MCF 10A (cell line): ENCODE measurements around the gene ZNF554. TPM values are rescaled to one million over a fixed set of nuclear protein-coding genes. Genes with fewer than 3 reads are reported as not detected.

Experiments used
- BruUV-seq: library from RNA; stranded (reverse); fragments of 400-500 nt; replicated peaks from 2 replicates; lab custom pipeline; 2021; lab: Mats Ljungman, UMichigan
- CTCF ChIA-PET: fragments of 300-600 bp; sonication (Branson Sonifier 250); formaldehyde crosslinking; extraction: SDS; loops from one replicate; lab custom pipeline; 2021; ENCODE audit warnings: antibody characterized with exemption, inconsistent platforms; lab: Yijun Ruan, JAX
- POLR2A ChIA-PET: fragments of 300-600, 350-650 bp; sonication (Branson Sonifier 250); formaldehyde crosslinking; extraction: SDS; loops from one replicate; lab custom pipeline; 2020; ENCODE audit warnings: antibody characterized with exemption, inconsistent platforms; lab: Yijun Ruan, JAX
- DNase-seq: peaks from one replicate; pipeline ENCODE4 v3.0.0-alpha.2; 2018; ENCODE audit not compliant: unreplicated experiment
- H3K27ac Mint-ChIP-seq: one replicate; pipeline ENCODE4 v1.8.0; 2022; ENCODE audit warnings: mild to moderate bottlenecking, low read depth, mixed read lengths; ENCODE audit not compliant: unreplicated experiment
- H3K27me3 Mint-ChIP-seq: one replicate; pipeline ENCODE4 v1.8.0; 2022; ENCODE audit warnings: mixed read lengths; ENCODE audit not compliant: insufficient read depth, unreplicated experiment
- H3K36me3 Mint-ChIP-seq: one replicate; pipeline ENCODE4 v1.8.0; 2022; ENCODE audit warnings: mild to moderate bottlenecking, moderate library complexity, mixed read lengths; ENCODE audit not compliant: insufficient read depth, unreplicated experiment
- H3K4me1 Mint-ChIP-seq: one replicate; pipeline ENCODE4 v1.8.0; 2022; ENCODE audit warnings: mixed read lengths; ENCODE audit not compliant: insufficient read depth, unreplicated experiment
- H3K4me3 Mint-ChIP-seq: one replicate; pipeline ENCODE4 v1.8.0; 2022; ENCODE audit warnings: mild to moderate bottlenecking, moderate library complexity, mixed read lengths; ENCODE audit not compliant: unreplicated experiment
- H3K9me3 Mint-ChIP-seq: one replicate; pipeline ENCODE4 v1.8.0; 2022; ENCODE audit warnings: mixed read lengths; ENCODE audit not compliant: unreplicated experiment
- intact Hi-C: fragments of 100-400 bp; cut with micrococcal nuclease; formaldehyde crosslinking; loops from 2 replicates; pipeline ENCODE4 v1.14.1; 2022
- total RNA-seq: library from RNA; stranded (reverse); gene quantifications from 2 replicates; pipeline ENCODE4 v1.2.3, GENCODE V29; 2022
- TF ChIP-seq, protein P1 (sequence below): fragments of 200-600 bp; IDR thresholded peaks from one replicate; pipeline ENCODE4 v1.8.0; 2022; ENCODE audit warnings: antibody characterized with exemption, mild to moderate bottlenecking; ENCODE audit not compliant: unreplicated experiment

The ZNF554 gene
- total RNA-seq, 1 experiment from 2014 or later: 3.1 TPM

DNA sequence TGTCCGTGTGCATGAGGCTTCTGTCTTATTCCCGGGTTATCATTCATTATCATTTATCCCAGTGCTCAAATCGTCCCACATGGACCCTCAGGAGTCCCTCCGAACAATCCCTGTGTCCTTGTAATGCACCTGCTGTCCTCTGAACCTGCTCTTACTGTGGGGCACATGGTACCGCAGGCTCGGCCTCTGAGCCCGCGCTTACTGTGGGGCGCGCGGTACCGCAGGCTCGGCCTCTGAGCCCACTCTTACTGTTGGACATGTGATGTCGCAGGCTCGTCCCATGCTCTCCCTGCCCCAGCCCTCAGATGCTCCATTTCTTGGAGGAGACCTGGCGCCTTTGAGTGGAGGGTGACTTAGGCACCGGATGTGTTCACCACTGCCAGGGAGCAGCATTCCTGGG lies 16.8 kb upstream of the ZNF554 start:
- intact Hi-C loops: no loop called here
- no peaks in the 10 kb centered on the region for H3K4me1 Mint-ChIP-seq
- no peak overlapping the region for H3K4me3 Mint-ChIP-seq
- TF ChIP-seq, protein P1, sequence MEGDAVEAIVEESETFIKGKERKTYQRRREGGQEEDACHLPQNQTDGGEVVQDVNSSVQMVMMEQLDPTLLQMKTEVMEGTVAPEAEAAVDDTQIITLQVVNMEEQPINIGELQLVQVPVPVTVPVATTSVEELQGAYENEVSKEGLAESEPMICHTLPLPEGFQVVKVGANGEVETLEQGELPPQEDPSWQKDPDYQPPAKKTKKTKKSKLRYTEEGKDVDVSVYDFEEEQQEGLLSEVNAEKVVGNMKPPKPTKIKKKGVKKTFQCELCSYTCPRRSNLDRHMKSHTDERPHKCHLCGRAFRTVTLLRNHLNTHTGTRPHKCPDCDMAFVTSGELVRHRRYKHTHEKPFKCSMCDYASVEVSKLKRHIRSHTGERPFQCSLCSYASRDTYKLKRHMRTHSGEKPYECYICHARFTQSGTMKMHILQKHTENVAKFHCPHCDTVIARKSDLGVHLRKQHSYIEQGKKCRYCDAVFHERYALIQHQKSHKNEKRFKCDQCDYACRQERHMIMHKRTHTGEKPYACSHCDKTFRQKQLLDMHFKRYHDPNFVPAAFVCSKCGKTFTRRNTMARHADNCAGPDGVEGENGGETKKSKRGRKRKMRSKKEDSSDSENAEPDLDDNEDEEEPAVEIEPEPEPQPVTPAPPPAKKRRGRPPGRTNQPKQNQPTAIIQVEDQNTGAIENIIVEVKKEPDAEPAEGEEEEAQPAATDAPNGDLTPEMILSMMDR: no peak
- peaks cover 47% of the 10 kb centered on the region for H3K36me3 Mint-ChIP-seq
- POLR2A ChIA-PET: no interaction called here
- no peaks in the 10 kb centered on the region for H3K27me3 Mint-ChIP-seq
- CTCF ChIA-PET: no interaction called here
- H3K9me3 Mint-ChIP-seq: no peaks in the 10 kb centered on the region
- no peak for DNase-seq
- H3K27ac Mint-ChIP-seq: no peak overlapping the region
- no TSS peak for BruUV-seq

DNA sequence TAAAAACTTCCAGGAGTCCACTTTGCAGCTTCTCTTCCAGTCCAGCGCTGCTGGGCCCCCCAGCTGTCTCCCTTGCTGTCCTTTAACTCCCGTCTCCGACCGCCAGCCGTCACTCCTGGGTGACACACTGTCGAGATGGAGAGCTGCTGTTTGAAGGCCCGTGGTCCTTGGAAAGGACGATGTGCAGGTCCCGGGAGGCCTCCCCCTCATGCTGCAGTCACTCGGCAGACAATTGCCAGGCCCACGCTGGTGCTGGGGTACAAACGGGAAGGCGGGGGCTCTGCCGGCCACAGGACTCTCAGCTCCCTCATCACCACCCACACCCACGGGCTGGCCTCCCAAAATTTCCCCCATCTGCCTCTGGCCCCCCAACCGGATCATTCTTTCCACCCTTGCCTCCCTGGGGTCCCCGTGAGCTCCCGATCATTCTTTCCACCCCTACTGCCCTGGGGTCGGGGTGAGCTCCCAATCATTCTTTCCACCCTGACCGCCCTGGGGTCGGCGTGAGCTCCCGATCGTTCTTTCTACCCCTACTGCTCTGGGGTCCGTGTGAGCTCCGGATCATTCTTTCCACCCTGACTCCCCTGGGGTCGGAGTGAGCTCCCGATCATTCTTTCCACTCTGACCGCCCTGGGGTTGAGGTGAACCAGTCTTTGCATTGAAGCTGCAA lies 16.0 kb upstream of the ZNF554 start:
- intact Hi-C loops: no loop called here
- CTCF ChIA-PET: no interaction called here
- POLR2A ChIA-PET: no interaction called here
- H3K4me3 Mint-ChIP-seq: no peak overlapping the region
- no peaks in the 10 kb centered on the region for H3K9me3 Mint-ChIP-seq
- TF ChIP-seq, protein P1: no peak
- peaks cover 46% of the 10 kb centered on the region for H3K36me3 Mint-ChIP-seq
- H3K27me3 Mint-ChIP-seq: no peaks in the 10 kb centered on the region
- DNase-seq: no peak
- no peaks in the 10 kb centered on the region for H3K4me1 Mint-ChIP-seq
- no peak overlapping the region for H3K27ac Mint-ChIP-seq
- BruUV-seq: no TSS peak

DNA sequence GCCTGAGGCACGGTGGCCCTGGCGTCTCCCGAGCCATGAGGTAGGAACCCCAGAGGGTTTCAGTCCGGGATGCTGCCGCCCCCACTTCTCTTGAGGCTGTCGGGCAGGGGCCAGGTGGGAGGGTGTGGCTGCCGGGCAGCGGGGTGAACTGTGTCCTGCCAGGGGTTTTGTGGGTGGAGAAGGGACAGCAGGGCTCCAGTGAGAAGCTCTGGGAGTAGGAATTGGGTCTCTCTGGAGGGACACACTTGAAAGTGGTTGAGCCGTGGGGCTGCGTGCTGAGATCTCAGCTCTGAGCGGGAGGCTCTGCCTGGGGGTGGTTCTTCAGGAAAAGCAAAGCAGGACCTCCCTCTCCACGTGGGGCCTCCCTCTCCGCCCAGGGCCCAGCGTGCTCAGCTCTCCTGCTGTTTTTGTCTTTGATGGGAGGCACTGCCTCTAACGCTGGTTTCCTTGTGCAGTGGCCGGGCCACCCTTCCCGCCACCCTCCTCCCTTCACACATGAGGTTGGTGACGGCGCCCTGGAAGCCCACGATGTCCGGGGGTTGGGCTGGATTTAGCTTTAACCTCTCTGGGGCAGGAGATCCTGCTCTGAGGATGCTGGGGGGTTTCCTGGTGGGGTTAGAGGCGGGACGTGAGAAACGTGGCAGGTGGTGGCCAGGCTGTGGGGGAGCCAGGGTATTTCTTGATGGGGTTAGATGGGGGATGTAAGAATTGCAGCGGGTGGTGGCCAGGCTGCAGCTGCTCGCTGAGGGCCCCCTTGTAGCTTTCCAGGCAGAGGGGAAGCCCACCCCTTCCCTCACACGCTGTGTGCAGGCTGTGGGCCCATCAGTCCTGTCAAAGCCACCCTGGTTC lies 15.3 kb upstream of the ZNF554 start:
- H3K27ac Mint-ChIP-seq: no peak overlapping the region
- intact Hi-C loops: no loop called here
- H3K27me3 Mint-ChIP-seq: no peaks in the 10 kb centered on the region
- no peak for DNase-seq
- no TSS peak for BruUV-seq
- H3K4me1 Mint-ChIP-seq: no peaks in the 10 kb centered on the region
- H3K36me3 Mint-ChIP-seq: peaks cover 45% of the 10 kb centered on the region
- H3K9me3 Mint-ChIP-seq: no peaks in the 10 kb centered on the region
- ChIA-PET POLR2A (no interaction called here), CTCF (no interaction called here)
- no peak overlapping the region for H3K4me3 Mint-ChIP-seq
- TF ChIP-seq, protein P1: no peak

DNA sequence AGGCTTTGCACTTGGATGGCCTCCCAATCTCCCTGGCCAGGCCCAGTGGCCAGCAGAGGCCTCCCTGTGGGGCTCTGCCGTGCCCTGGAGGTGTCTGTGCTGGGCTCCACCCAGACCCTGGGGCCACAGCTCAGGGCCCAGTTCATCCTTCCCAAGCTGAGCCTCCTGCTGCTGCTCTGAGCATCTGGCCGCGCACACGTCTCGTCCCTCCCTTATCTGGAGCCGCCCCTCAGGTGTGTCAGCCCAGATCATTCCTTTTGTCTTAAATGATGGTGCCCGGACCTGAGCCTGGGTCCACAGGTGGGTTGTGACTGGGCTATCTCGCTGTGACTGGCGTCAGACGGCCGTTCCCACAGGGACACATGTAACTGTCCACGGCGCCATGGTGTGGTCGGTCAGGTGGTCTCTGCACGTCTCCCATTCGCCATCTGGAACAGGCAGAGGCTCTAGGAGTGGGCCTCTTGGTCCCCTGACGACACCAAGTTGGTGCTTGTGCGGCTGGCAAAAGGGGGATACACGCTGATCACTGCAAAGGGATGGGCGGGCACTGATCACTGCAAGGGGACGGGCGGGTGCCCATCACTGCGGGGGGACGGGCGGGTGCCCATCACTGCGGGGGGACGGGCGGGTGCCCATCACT lies 14.3 kb upstream of the ZNF554 start:
- no peaks in the 10 kb centered on the region for H3K9me3 Mint-ChIP-seq
- DNase-seq: no peak
- no peaks in the 10 kb centered on the region for H3K4me1 Mint-ChIP-seq
- peaks cover 45% of the 10 kb centered on the region for H3K36me3 Mint-ChIP-seq
- H3K4me3 Mint-ChIP-seq: no peak overlapping the region
- no TSS peak for BruUV-seq
- ChIA-PET POLR2A (no interaction called here), CTCF (no interaction called here)
- TF ChIP-seq, protein P1: no peak
- intact Hi-C loops: no loop called here
- no peaks in the 10 kb centered on the region for H3K27me3 Mint-ChIP-seq
- H3K27ac Mint-ChIP-seq: no peak overlapping the region
